ENCODE results near the gene LMX1A. TPM values are rescaled to one million over a fixed set of nuclear protein-coding genes. Genes with fewer than 3 reads are reported as not detected.

LMX1A gene
- total RNA-seq, 1 experiment from 2014 or later: not detected

DNA sequence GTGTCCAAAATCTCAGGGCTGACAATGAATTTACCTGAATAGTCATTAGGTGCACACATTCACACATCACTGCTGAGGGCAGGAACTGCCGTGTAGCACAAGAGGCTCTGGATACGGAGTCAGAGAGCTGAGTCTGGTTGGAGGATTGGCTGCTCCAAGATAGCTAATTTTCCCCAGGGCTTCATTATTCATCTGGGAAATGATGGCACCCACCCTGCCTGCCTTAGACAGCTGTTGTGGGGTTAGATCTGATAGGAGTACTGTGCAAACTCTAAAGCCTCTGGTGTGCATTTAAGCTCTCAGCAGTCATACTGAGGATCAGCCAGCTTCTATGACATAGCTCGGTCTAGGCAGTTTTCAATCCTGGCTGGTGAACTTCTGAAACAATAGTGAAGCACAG, 67.0 kb downstream of the LMX1A start:
- H3K9me3 ChIP-seq (replicated peaks): no peaks in the 10 kb centered on the region
- no peak overlapping the region for H3K4me3 ChIP-seq
- H3K27me3 ChIP-seq (replicated peaks): peaks cover 7% of the 10 kb centered on the region; the same call in 1 of the 2 replicates
- no peak for DNase-seq (ENCODE audit: low read depth in 1 of 2, low spot score in 2 of 2)
- H3K36me3 ChIP-seq: no peaks in the 10 kb centered on the region
- H3K4me1 ChIP-seq (replicated peaks): no peaks in the 10 kb centered on the region
- no peak overlapping the region for H3K27ac ChIP-seq

DNA sequence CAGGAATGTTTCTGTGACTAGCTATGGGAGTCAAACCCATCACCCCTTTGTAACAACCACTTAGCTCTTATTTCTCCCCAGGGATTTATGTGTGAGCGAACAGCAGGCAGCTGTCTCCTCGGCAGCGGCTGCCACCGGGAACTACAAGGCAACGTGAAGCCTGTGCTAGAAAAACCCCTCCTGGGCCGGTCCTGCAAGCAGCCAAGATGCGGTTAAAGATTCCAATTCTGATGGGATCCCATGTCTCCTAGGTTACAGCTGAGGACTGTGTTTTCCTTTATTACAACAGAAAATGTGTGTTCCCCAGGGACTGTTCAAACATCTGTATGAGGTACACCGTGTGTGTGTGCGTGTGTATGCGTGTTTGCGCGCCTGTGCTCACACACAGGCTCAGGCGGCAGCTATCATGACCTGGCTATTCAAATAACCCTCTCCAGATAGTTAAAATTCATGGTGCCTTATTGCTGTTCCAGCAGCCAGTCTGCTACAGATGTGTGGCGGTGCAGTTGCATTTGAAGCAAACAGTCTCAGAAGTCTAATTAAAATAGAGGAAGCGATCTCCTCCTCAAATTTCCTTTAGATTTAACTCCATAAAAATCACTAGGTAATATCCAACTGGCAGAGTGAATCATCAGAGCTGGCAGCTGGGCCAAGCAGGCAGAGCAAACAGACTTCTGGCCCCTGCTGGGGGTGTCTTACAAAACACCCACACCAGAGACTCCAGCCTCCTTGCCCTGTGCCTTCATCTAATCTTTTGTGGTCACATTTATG, 68.0 kb downstream of the LMX1A start:
- H3K4me3 ChIP-seq: no peak overlapping the region
- H3K9me3 ChIP-seq (replicated peaks): no peaks in the 10 kb centered on the region
- no peaks in the 10 kb centered on the region for H3K4me1 ChIP-seq (replicated peaks)
- H3K27ac ChIP-seq: no peak overlapping the region
- peaks cover 13% of the 10 kb centered on the region for H3K27me3 ChIP-seq (replicated peaks)
- DNase-seq (ENCODE audit: low read depth in 1 of 2, low spot score in 2 of 2): no peak
- H3K36me3 ChIP-seq: no peaks in the 10 kb centered on the region

DNA sequence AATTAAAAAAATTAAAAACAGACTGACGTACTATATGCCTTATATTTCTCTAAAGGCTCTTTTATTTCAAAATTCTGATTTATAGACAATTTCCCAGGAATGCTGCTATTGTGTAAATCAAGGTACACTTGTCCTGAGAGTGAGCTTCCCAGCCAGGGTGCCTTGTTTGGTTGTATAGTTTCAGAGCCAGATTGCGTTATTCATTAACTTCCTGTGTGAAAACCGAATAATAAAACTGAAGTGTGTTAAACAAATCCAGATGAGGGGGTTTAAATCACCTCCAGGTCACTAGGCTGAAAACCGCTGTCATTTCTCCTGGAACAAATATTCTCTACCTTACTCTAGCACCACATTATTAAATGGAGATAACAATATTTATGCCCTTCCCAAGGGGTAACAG, 68.7 kb downstream of the LMX1A start:
- DNase-seq (ENCODE audit: low read depth in 1 of 2, low spot score in 2 of 2): no peak
- Histone ChIP-seq H3K4me1 (replicated peaks) (no peaks in the 10 kb centered on the region), H3K9me3 (replicated peaks) (no peaks in the 10 kb centered on the region), H3K36me3 (no peaks in the 10 kb centered on the region), H3K27me3 (replicated peaks) (peaks cover 15% of the 10 kb centered on the region), H3K4me3 (no peak overlapping the region), H3K27ac (no peak overlapping the region)

DNA sequence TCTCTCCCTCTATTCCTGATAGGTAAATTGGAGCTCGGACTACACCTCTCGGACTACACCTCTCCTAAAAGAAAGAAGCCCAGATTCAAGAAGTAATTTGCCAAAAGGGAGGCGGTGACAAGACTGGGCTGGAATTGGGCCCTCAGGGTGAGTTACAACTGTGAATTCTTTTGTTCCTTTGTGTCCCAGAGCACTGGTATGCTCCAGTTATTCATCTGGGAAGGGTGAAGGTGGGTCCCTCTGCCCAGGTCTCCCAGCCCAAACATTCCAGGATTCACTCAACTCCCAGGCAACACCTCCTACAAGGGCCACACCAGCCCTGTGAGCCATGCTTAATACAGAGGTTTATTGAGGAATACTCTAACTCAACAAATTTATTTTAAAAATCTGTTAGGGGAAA, 69.2 kb downstream of the LMX1A start:
- DNase-seq (ENCODE audit: low read depth in 1 of 2, low spot score in 2 of 2): no peak
- Histone ChIP-seq H3K36me3 (no peaks in the 10 kb centered on the region), H3K9me3 (replicated peaks) (no peaks in the 10 kb centered on the region), H3K27me3 (replicated peaks) (peaks cover 15% of the 10 kb centered on the region), H3K27ac (no peak overlapping the region), H3K4me1 (replicated peaks) (no peaks in the 10 kb centered on the region), H3K4me3 (no peak overlapping the region)

DNA sequence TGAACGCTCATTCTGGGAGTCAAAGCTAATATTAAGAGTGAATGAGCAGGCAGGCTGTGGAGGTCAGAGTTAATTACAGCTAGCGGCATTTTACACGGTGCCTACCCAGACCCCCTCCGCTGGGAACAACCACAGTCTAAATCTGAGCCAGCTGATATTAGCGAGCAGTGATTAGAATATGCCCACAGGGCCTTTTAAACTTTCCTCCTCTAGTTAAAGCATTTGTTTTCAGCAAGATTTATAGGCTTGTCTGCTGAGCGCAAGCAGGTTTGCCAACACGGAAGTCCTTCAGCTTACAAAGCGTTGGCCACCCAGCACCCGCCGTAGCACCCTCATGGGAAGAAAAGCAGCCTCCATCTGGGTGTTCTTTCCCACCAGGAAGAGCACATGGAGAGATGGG, 72.1 kb downstream of the LMX1A start:
- Histone ChIP-seq H3K4me3 (no peak overlapping the region), H3K9me3 (replicated peaks) (no peaks in the 10 kb centered on the region), H3K27ac (no peak overlapping the region), H3K4me1 (replicated peaks) (no peaks in the 10 kb centered on the region), H3K27me3 (replicated peaks) (peaks cover 19% of the 10 kb centered on the region), H3K36me3 (no peaks in the 10 kb centered on the region)
- DNase-seq (ENCODE audit: low read depth in 1 of 2, low spot score in 2 of 2): no peak

DNA sequence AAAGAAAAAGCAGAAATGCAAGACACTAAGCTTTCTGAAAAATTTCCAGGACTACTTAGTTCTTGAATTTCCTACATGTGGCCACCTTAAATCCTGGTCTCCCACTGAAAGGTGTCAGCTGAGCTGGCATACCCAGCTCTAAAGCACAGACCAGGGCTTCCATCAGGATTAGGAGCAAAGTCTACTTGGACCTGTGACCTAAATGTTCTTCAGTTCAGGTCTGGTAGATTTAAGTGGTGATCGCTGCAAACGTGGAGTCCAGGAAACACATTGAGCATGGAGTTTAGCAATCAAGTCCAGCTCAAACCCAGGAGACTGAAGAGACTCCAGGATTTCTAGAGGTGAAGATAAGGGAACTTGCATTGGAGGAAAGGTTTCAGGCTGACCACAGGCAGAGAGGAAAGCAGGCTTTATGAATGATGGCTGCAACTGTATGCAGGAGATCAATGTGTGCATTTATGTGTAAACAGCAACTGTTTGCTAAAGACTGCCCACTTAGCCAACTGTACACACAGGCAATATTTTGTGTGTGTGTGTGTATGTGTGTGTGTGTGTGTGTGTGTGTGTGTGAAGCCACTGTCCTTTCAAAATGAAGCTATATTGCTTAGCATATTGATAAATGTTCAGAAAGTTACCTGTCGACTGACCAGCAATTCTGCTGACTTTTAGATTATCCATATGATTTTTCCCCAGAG, 75.2 kb downstream of the LMX1A start:
- DNase-seq (ENCODE audit: low read depth in 1 of 2, low spot score in 2 of 2): no peak
- Histone ChIP-seq H3K9me3 (replicated peaks) (no peaks in the 10 kb centered on the region), H3K27ac (no peak overlapping the region), H3K4me3 (no peak overlapping the region), H3K4me1 (replicated peaks) (no peaks in the 10 kb centered on the region), H3K36me3 (no peaks in the 10 kb centered on the region), H3K27me3 (replicated peaks) (peaks cover 19% of the 10 kb centered on the region)

DNA sequence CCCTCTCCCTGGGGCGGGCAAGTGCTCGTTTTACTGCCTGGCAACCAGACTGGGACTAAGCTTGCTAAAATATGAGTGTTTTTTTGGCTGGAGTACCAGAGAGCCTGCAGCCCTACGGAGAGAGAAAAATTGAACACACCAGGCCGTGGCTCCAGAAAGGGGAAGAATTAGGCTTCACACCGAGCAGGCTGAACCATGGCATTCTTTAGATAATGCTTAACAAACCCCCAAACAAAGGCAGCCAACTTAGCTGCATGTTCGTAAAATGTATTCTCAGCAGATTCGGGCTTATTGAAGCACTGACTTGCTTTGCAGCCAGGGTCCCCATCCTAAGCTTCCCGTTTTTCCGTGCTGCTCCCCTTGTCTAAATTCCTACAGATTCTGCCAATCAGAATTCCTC, 76.6 kb downstream of the LMX1A start:
- Histone ChIP-seq H3K9me3 (replicated peaks) (no peaks in the 10 kb centered on the region), H3K36me3 (no peaks in the 10 kb centered on the region), H3K27ac (no peak overlapping the region), H3K4me3 (no peak overlapping the region), H3K27me3 (replicated peaks) (peaks cover 15% of the 10 kb centered on the region), H3K4me1 (replicated peaks) (no peaks in the 10 kb centered on the region)
- DNase-seq (ENCODE audit: low read depth in 1 of 2, low spot score in 2 of 2): no peak

DNA sequence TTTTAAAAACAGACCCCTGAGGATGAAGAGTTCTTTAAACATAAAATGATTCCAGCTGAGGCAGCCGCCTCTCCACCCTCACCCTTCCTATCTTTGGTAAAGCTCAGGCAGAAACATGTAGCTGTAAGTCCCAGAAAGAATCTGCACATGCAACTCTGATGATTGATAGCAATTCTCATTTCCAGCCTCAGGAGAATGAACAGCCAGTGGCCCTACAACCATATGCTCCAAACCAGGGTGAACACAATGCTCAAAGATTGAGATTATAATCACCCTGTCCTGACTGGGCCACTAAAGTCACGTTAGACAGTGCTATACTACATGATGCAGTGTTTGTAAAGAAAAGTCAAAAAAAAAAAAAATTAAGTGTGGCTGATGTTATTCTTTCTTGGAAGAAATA, 80.2 kb downstream of the LMX1A start:
- H3K4me1 ChIP-seq (replicated peaks): no peaks in the 10 kb centered on the region
- no peaks in the 10 kb centered on the region for H3K27me3 ChIP-seq (replicated peaks)
- DNase-seq (ENCODE audit: low read depth in 1 of 2, low spot score in 2 of 2): no peak

DNA sequence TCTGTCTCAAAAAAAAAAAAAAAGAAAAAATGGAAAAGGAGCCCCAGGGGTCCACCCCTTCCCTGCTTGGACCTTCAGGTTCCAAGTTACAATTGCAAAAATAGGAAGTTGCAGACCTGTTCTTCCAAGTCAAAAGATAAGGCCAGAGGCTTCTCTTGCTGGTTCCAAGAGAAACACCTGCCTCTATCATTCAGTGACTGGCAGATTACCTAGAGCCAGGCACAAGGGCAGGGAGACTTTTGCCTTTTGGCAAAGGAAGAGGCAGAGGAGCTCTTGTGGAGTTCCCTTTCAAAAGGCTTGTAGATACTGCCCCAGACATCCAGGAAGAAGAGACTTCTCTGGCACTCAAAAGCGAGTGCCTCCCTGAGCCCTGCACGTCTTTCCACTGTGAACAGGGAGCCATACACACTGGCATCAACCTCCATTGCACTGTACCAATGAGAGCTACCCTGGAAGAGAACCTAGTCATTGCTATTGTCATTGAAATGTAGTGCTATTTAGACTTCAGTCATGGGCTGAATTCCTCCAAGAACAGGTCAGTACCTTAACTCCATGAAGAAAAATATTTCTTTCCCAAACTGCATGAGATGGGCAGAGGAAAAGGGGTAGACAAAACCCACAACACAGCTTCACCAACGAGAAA, 91.2 kb downstream of the LMX1A start:
- DNase-seq (ENCODE audit: low read depth in 1 of 2, low spot score in 2 of 2): no peak
- Histone ChIP-seq H3K36me3 (no peaks in the 10 kb centered on the region), H3K27ac (no peak overlapping the region), H3K4me1 (replicated peaks) (no peaks in the 10 kb centered on the region), H3K9me3 (replicated peaks) (0 out of 2 replicates have a peak, but pooled peaks cover 4% of the 10 kb centered on the region), H3K27me3 (replicated peaks) (no peaks in the 10 kb centered on the region), H3K4me3 (no peak overlapping the region)

More for the DNA sequence above, 80.2 kb downstream of the LMX1A start:
- Histone ChIP-seq H3K36me3 (no peaks in the 10 kb centered on the region), H3K4me3 (no peak overlapping the region), H3K27ac (no peak overlapping the region), H3K9me3 (replicated peaks) (no peaks in the 10 kb centered on the region)

DNA sequence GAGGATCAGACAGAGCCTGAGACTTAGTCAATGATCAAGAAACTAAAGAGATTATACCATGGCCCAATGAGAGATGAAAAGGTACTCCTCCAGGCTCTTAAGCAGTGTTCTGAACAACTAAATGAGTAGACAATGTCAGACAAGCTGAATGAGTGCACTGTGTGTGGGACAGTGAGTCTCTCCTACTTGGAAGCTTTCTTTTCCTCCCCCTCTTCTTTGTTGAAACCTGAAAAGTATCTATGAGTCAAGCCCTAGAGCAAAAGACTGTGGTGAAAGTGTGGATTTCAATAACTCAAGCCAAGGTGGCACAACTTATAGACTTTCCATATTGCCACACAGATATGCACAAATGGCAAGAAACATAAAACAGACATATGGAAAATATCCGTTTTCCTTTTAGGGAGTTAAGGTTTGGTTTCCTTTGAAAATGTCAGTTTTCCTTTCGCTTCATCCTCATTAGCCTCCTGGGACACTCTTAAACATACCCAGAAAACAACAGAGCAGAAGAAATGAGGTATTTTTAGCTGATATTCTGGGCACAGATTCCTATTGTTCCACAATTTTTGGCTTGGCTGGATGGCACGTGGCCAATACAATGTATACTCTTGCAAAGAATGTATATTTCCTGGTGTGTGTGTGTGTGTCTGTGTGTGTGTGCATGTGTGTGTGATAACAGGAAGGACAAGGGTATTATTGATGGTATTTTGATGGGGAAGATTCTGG, 96.6 kb downstream of the LMX1A start:
- Histone ChIP-seq H3K27me3 (replicated peaks) (no peaks in the 10 kb centered on the region), H3K27ac (no peak overlapping the region), H3K9me3 (replicated peaks) (no peaks in the 10 kb centered on the region; the same call in 1 of the 2 replicates), H3K4me3 (no peak overlapping the region), H3K4me1 (replicated peaks) (no peaks in the 10 kb centered on the region), H3K36me3 (no peaks in the 10 kb centered on the region)
- no peak for DNase-seq (ENCODE audit: low read depth in 1 of 2, low spot score in 2 of 2)

DNA sequence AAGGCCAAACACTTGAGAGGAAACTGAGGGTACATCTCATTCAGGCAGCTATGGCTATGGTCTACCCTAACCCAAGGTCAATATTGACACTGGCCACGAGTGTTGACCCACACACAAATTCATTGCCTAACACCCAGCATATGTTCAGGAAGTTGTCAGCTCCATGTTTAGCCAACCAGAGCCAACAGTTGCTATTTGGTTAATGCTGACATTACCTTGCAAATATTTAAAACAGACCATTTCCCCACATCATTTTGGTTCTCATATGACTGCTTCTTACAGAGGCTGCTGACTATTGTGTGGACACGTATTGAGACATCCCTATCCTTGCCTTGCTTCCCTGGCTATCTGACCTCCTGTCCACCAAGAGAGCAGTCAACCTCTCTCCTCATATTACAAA, 97.3 kb downstream of the LMX1A start:
- H3K36me3 ChIP-seq: no peaks in the 10 kb centered on the region
- DNase-seq (ENCODE audit: low read depth in 1 of 2, low spot score in 2 of 2): no peak
- H3K9me3 ChIP-seq (replicated peaks): no peaks in the 10 kb centered on the region; the same call in 1 of the 2 replicates
- H3K4me3 ChIP-seq: no peak overlapping the region
- H3K27me3 ChIP-seq (replicated peaks): no peaks in the 10 kb centered on the region
- no peak overlapping the region for H3K27ac ChIP-seq
- H3K4me1 ChIP-seq (replicated peaks): no peaks in the 10 kb centered on the region

DNA sequence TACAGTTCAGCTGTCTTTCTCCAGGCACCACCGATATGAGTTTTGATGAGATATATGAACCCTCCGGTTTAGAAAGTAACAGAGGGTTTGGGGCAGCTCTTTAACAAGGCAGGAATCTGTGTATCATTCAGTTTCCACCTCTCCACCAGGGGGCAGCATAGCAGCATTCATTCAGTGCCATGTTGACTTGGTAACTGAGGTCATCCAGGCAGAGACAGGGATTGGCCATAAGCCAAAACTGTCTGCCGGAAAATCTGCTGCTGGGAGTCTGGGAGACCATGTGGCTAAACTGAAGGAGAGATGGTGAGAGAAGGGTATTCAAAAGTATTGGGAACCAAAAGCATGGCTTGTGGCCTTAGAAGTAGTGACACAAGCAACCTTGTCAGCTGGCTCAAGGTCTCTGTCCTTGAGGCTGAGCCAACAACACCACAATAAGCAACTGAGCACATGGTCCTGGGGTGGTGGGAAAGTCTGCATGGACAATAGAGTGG, 98.5 kb downstream of the LMX1A start:
- Histone ChIP-seq H3K27me3 (replicated peaks) (no peaks in the 10 kb centered on the region), H3K27ac (no peak overlapping the region), H3K4me1 (replicated peaks) (no peaks in the 10 kb centered on the region), H3K9me3 (replicated peaks) (no peaks in the 10 kb centered on the region; the same call in 1 of the 2 replicates), H3K36me3 (no peaks in the 10 kb centered on the region), H3K4me3 (no peak overlapping the region)
- peak; percentile 26 to 61 for DNase-seq (ENCODE audit: low read depth in 1 of 2, low spot score in 2 of 2)

DNA sequence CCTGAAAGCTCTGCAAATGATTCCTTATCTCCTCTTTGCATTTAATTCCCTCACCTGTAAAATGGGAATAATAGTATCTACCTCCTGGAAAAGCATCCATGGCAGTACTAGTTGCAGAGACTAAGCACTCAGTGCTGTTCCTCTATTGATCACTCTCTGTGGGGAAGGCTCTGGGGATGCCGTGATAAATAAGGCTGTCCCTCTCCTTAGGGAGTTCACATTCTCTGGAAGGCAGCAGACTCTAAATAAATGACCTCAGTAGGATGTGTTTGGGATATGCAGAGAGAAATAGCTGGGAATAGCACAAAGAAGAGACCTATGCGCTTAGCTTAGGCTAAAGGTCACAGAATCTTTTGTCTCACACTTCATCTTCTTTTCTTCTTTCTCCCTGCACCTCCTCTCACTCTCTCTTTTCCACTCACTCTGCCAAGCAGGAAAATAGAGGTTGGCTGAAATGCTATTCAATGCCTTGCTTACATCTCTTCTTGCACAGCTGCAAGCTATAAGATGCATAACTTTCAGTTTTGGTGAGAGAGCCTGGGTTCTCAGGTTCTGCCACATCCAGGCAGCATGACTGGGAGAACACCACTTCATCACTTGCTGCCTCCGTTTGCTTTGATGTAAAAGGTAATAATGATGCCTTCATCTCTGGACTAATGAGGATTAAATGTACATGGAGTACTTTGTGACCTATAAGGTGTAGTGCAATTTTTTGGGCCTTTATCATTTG, 101.5 kb downstream of the LMX1A start:
- Histone ChIP-seq H3K9me3 (replicated peaks) (no peaks in the 10 kb centered on the region; the same call in 1 of the 2 replicates), H3K4me1 (replicated peaks) (no peaks in the 10 kb centered on the region), H3K27ac (no peak overlapping the region), H3K27me3 (replicated peaks) (no peaks in the 10 kb centered on the region), H3K4me3 (no peak overlapping the region), H3K36me3 (no peaks in the 10 kb centered on the region)
- DNase-seq (ENCODE audit: low read depth in 1 of 2, low spot score in 2 of 2): no peak

All from SJSA1 (cell line).